HuH-7.5 (cell line): Measurements from ENCODE around the gene CUL4A.
"Not testable (repeated sequence)": the region's sequence is repeated elsewhere in the genome, so short reads cannot be mapped to it uniquely, and the experiment has no call there.

Experiments
- DNase-seq: peaks from one replicate; pipeline ENCODE4 v3.0.0; 2011; ENCODE audit warnings: low spot score

CUL4A gene

DNA sequence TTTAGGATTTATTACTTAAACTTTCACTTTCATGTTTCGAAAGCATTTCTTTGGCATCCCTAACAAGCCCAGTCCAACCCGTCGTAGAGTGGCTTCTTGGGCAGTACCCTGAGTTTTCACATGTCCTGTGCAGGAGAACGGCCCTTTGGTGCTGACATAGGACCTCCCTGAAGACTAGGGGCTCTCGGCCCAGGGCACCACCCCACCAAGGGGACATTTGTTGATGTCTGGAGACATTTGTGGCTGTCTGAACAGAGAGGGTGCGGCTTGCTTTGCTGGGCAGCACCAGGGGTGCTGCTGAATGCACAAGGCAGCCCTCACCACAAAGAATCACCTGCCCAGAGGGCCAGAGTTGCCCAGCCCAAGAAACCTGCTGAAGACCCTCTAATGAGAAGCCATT is 30.6 kb downstream of the CUL4A start:
- no peak for DNase-seq

DNA sequence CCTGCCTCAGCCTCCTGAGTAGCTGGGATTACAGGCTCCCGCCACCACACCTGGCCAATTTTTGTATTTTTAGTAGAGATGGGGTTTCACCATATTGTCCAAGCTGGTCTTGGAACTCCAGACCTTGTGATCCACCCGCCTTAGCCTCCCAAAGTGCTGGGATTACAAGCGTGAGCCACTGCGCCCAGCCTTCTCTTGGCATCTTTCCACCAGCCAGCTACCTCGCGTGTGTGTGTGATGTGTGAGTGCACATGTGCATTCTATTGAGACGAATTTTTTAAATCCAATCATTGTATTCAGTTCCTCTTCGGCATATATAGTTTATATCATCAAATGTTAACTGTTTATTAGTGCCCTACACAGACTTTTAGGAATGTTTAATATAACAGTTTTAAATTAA is 32.2 kb downstream of the CUL4A start:
- DNase-seq = not testable (repeated sequence)

DNA sequence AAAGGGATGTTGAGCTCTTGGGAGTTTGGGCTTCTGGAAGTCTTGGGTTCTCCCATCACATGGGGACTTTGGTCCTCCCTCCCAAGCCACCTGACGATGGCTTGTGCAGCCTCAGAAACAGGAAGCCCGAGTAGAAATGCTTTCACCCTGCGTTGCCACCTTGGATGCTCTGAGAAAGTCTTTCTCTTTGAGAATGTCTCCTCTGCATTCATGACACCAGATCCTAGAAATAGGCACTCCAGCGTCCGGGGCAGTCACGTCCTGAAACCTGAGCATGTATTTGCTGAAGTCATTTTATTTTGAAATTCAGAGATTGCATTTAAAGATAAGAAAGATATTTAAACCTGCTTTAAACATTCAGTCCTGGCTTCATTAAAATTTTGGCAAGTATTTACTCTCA is 34.4 kb downstream of the CUL4A start:
- no peak for DNase-seq

DNA sequence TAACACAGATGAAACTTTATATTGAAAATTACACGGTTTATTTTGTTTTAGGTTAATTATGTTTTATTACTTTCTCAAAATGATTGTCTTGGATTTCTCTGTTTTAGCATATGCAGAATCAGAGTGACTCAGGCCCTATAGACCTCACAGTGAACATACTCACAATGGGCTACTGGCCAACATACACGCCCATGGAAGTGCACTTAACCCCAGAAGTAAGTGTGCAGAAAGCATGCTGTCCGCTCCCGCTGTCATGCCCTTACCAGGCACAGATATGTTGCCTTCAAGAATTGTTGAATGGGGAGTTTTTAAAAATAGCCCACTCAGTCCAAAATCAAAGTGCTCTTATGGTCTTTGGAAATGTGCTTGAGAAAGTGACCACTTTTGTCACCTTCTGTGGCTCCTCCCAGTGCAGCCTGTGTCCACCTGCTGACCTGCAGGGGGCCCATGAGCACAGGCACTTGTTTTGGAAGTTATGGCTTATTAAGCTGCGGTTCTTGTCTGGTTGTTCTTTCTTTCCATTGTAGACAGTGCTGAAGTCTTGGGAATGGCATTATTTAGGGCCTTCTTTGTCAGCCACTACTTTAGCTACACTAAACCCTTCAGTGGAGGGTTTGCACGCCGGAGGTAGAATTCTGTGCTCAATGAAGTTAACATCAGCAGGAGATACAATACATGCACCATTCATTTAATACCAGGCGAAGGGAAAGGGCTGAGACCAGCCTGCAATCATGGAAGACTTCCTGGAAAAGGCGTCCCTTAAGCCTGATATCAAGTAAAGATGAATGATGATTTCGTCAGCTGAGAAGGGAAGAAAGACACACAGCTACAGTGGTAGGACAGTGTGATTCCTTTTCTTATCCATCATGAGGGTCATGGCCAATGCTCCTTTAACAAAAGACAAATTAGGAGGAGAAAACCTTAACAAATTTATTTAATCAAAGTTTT is 36.7 kb downstream of the CUL4A start:
- no peak for DNase-seq

DNA sequence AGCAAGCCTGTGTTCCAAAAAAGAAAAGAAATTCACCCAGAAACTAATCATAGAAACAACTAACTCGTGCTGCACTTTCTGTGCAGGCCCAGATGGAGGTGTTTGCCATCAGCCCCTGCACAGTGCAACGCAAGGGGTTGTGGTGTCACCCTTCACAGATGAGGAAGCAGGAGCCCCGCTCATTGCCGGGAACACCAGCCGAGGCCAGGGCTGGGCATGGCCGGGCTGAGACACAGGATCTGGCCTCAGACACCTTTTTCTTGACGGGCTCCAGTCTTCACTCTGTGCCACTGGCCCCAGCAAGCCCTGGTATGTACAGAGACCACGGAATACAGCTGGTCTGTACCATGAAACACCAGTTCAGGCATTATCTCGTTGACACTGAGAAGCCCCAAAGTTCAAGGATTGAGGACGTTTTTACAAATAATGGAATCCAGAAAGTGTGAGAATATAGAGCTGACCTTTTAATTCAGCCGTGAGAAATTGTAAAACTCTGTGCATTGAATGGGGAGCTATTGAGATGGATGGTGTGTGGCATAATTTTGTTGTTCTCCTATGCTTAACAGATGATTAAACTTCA is 43.2 kb downstream of the CUL4A start:
- DNase-seq = no peak

DNA sequence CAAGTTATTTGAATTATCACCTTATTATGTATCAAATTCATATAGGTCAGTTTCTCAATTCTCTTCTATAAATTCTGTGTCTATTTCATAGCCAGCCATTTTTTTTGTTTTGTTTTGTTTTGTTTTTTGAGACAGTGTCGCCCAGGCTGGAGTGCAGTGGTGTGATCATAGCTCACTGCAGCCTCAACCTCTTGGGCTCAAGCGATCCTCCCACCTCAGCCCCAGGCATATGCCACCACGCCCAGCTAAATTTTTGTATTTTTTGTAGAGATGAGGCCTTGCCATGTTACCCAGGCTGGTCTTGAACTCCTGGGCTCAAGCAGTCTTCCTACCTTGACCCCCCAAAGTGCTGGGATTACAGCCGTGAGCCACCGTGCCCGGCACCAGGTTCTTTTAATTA is 48.5 kb downstream of the CUL4A start:
- not testable (repeated sequence) for DNase-seq

DNA sequence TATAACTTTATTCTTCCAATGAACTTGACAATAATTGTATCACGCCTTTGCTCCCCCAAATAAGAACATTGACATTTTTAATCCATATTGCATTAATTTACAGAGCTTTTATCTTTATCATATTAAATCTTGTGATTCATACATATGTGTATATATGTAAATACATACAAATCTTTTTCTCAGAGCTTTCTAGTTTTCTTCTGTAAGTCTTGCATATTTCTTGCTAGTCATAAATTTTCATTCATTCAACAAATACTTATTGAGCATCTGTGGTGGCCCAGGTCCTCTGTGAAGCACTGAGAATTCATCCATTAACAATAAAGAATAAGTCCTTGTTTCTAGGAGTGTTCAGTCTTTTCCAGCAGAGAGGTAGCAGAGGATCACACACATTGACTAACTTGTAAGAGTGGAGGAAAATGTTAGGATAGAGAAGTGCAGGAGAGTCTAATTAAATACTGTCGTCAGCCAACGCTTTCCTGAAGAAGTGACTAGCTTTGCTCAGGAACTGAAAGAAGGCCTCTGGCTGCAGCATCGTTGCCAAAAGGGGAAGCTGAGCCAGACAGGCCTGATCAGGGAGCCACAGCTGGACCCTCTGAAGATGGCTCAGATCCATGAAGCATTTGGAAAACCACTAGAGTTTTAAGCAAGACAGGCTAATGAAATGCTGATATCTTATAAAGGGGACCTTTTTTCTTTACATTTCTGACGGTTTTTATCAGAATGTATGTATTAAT is 49.1 kb downstream of the CUL4A start:
- no peak for DNase-seq

DNA sequence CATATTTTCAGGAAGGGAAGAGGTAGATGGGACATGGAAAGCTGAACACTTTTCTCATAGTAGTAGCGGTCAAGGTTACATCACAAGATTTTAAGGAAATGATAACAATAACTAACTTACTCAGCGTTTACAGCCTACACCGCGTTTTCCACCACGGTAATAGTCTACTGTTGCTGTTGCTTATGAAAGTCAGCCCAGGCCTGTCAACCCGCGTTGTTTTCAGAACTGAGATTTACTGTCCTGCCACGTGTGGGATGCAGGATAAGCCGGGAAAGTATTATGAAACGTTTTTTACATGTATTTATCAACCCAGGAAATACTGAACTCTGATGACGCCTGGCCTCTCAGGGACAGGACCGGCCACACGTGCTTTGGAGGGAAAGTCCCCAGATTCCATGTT is 51.6 kb downstream of the CUL4A start:
- DNase-seq = no peak

DNA sequence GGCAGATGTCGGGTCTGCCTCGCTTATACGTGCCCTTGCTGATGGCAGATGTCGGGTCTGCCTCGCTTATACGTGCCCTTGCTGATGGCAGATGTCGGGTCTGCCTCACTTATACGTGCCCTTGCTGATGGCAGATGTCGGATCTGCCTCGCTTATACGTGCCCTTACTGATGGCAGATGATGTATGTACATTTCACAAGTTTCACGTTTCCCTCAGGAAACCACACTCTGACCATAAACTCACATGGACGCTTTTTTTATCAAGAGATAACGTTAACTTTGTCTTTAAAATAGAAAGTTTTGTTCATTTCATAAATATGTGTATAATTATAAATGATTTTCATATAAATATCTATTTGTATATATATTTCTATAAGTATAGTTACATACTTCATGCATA is 53.6 kb downstream of the CUL4A start:
- not testable (repeated sequence) for DNase-seq

DNA sequence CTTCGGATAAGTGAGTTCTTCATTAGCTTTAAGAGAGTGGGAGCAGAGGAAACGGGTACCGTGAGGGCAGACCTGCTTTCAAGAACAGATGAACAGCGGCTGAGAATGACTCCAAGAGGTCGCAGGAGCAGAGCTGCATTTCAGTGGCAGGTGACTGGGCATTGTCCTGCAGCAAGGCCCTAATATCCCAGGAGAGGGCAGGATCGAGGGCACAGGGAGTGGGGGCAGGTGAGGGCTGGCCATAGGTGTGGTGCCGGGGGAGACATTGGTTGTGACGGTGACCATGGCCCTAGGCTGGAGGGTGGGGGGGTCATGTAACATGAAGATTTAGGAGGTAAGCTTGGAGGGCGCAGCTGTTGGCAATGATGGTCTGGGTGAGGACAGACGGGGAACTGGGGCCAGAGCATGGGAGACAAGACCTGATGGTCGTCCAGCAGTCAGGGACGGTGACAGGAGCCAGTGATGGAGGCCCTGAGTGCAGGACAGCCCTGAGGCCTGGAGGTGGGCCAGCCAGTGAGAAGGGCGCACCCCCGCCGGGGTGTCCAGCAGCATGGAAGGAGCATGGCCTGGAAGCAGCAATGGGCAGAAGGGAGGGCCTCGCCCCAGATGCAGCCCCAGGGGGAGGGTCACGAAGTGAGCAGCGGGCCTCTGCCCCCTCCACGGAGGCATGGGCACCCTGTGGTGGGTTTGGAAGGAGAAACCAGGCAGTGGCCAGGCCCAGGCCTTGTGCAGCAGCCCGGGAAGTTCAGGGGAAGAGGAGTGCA is 58.4 kb downstream of the CUL4A start:
- no peak for DNase-seq

DNA sequence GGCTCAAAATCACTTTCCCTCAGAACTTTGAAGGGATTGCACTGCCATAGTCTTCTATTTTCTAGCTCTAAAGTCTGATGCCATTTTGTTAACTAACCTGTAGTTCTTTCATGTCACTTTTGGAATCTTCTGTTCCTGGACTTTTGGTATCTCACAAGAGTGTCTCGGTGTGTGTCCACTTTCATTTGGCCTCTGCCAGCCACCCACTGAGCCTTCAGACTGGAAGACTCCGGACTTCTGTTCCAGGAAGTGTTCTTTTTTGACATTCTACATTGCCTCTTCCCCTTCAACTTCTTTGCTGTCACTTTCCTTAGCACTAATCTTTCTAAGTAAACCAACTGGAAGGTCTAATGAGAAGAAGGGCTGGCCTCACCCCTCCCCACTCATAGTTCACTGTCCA is 62.6 kb downstream of the CUL4A start:
- no peak for DNase-seq

DNA sequence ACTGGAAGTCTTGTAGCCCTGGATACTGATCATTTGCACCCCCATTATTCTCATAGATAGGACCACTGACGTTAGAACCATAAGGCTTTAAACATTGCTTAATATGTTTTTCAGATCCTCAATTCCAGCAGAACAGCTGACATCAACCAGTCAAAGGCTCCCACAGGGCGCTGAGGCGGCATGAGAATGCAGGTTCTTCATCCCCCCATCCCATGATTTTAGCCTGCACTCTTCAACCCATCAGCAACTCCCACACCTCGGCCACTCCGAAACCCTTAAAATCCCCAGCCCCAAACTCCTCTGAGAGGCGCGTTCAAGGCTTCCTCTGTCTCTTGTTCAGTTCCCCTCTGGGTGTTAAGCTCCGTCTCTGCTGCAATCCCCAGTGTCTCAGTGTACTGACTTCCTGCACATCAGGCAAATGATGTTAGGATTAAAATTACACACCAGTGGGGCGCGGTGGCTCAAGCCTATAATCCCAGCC is 63.3 kb downstream of the CUL4A start:
- no peak for DNase-seq

DNA sequence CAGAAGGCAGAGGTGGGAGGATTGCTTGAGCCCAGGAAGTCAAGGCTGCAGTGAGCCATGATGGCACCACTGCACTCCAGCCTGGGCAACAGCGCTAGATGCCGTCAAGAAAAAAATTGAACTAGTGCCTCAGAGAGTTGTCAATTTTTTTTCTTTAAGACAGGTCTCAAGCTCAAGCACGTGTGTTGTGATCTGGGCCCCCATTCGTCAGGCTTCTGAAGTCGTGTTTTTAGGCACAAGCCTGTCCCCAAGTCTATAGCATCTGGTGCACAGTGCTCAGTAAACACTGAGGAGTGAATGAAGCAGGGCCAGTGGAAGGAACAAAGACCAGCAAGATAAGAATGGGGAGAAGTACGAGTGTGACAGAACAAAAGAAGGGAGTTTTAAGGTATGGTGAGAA is 63.9 kb downstream of the CUL4A start:
- DNase-seq = no peak

DNA sequence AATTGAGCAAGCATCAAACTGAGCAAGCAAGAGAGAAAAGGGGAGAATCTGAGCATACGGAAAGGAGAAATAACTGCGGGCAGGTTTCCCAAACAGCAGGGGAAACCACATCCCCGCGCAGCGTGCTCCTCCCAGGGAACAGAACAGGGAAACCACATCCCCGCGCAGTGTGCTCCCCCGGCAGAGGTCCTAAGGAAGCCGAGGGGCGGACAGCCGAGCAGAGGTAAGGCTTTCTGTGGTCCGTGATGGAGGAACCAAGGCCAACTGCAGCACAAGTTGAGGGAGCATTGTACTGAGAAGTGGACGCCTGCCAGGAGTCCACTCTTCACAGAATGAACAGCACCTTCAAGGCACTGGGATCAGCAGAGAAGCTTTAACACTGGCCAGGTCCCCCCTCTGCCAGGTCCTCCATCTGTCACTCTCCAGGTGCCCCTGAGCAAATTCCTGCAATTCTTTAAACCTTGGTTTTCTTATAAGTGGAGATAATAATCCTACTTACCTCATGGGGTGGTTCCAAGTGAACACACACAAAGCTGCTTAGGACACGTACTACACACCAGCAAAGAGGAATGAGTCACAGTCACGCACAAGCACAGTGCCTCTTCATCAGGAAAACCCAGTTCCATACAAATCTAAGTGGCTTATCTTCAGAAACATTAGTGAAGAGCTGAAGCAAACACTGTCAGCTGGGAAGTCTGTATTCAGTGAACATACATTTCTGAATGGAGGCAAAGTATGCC is 64.6 kb downstream of the CUL4A start:
- no peak for DNase-seq

DNA sequence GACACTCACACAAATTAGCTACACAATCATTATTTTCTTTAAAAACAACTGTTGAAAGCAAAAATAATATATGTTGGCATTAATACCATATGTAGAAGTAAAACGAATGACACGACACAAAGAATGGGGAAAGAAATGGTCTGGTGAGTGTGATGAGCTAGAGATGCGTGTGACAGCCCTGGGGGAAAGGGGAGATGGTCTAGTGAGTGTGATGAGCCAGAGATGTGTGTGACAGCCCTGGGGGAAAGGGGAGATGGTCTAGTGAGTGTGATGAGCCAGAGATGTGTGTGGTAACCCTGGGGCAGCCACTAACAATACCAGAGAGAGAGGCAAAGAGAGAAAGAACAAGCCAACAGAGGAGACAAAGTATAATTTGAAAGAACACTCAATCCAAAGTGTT is 65.3 kb downstream of the CUL4A start:
- no peak for DNase-seq

DNA sequence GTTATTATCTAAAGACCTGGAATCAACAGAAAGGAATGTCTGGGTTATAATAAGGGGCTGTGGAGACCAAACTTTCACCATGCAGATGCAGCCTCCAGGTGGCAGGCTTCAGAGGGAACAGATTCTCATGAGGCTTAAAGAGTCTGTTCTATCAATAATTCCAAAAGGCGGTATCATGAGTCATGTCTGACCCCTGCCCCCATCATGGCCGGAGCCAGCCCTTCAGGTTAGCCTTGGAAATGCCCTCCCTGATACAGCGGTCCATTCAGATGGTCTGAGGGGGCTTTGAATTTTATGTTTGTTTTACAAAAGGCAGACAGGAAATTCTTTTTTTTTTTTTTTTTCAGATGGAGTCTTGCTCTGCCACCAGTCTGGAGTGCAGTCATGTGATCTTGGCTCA is 66.0 kb downstream of the CUL4A start:
- DNase-seq = no peak

DNA sequence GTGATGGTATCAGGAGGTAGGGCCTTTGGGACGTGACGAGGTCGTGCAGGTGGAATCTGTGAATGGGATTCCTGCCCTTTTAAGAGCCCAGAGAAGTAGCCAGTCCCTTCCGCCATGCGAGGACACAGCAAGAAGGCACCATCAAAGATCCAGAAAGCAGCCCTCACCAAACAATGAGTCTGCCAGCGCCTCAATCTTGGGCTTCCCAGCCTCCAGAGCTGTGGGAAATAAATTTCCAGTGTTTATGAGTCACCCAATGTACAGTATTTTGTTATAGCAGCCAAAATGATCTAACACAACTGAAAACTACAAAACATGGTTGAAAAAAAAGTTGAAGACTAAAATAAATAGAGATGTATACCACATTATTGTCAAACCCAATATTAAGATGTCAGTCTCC is 70.7 kb downstream of the CUL4A start:
- DNase-seq = no peak

DNA sequence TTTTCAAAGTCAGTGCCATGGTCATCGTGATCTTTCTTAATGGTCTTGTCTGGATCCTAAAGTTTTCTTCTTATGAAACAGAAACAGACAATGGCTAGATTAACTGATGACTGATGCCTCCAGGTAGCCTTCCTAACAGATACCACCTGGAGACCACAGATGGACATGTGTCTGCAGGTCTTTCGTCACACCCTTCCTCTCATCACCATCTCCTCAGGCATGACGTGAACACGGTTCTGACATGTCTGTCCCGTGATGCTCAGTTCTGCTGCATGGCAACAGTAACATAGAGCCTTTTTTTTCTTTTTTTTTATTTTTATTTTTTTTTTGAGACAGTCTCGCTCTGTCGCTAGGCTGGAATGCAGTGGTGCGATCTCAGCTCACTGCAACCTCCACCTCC is 74.5 kb downstream of the CUL4A start:
- no peak for DNase-seq

DNA sequence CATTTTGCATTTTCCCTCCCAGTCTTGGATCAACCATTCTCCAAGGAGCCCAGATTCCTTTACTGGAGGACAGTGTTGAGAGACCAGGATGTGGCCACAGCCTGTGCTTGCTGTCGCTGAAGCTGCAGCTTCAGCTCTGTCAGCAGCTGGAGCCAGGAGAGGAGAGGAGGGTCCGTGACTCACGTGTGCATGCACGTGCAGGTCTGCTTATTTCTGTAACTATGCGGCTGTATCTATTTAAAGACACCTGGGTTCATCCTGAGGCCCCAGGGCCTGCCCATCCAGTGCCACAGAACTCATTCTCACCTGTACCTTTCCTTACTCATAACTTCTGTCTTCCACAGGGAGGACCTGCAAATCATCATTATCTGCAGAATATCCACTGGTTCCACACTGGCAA is 79.5 kb downstream of the CUL4A start:
- no peak for DNase-seq

DNA sequence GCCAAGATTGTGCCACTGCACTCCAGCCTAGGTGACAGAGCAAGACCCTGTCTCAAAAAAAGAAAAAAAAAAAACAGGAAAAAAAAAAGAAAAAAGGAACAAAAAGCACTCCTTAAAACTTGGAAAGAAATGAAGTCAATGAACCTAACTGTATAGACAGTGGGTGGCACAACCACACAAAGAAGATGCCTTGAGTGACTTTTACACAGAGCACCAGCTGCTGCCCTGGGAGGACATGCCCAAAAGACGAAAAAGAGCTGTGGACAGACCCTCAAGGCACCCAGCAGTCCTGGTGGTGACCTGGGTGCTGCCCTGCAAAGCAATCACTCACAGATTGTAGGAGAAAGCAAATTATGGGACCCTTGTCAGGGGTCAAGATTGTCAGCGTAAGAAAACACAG is 81.7 kb downstream of the CUL4A start:
- DNase-seq = no peak
